ENCODE results near the gene CFAP52.

The CFAP52 gene

DNA sequence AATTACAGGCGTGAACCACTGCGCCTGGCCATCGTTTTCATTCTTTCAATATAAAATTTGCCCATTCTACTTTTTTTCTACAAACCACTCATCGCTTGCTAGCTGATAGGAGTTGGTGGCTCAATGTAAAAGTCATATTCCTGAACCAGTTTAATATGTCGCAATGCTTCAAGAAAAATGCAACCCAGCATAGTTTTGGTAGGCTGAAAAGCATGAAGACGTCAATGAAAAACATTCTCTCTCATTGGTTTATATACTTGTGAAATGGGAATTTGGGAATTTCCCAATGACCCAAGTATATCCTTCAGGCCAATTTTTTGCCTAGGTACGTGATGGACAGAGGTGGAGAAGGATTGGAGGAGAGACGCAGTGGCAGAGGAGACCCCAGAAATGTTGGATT is 95.8 kb downstream of the CFAP52 start:
- no peak for TF ChIP-seq TAF1 (IDR thresholded peaks at IDR 0.05; ENCODE audit: borderline replicate concordance, insufficient read depth, low read length)
- TF ChIP-seq SIN3A (IDR thresholded peaks at IDR 0.05; ENCODE audit: borderline replicate concordance, insufficient read depth, low read length), result no peak
- TF ChIP-seq REST (IDR thresholded peaks at IDR 0.05; ENCODE audit: insufficient read depth in 1 of 2, low read depth in 2 of 2, low read length in 2 of 2), result no peak
- no peak for TF ChIP-seq FOXP2 (optimal IDR thresholded peaks at IDR 0.05; ENCODE audit: borderline replicate concordance, extremely low read depth, extremely low read length, insufficient read depth)
- TF ChIP-seq POLR2AphosphoS5 (IDR thresholded peaks at IDR 0.05; ENCODE audit: low read depth, low read length), result no peak

GRCh38 chr17:9672691-9673090 is 96.2 kb downstream of the CFAP52 start:
- no peak for TF ChIP-seq POLR2AphosphoS5 (IDR thresholded peaks at IDR 0.05; ENCODE audit: low read depth, low read length)
- TF ChIP-seq REST (IDR thresholded peaks at IDR 0.05; ENCODE audit: insufficient read depth in 1 of 2, low read depth in 2 of 2, low read length in 2 of 2), result no peak
- TF ChIP-seq SIN3A (IDR thresholded peaks at IDR 0.05; ENCODE audit: borderline replicate concordance, insufficient read depth, low read length), result no peak
- TF ChIP-seq TAF1 (IDR thresholded peaks at IDR 0.05; ENCODE audit: borderline replicate concordance, insufficient read depth, low read length), result no peak
- TF ChIP-seq FOXP2 (optimal IDR thresholded peaks at IDR 0.05; ENCODE audit: borderline replicate concordance, extremely low read depth, extremely low read length, insufficient read depth), result no peak

GRCh38 chr17:9676084-9676483 is 99.6 kb downstream of the CFAP52 start:
- TF ChIP-seq REST (IDR thresholded peaks at IDR 0.05; ENCODE audit: insufficient read depth in 1 of 2, low read depth in 2 of 2, low read length in 2 of 2), result no peak
- no peak for TF ChIP-seq SIN3A (IDR thresholded peaks at IDR 0.05; ENCODE audit: borderline replicate concordance, insufficient read depth, low read length)
- TF ChIP-seq FOXP2 (optimal IDR thresholded peaks at IDR 0.05; ENCODE audit: borderline replicate concordance, extremely low read depth, extremely low read length, insufficient read depth), result no peak
- no peak for TF ChIP-seq TAF1 (IDR thresholded peaks at IDR 0.05; ENCODE audit: borderline replicate concordance, insufficient read depth, low read length)
- no peak for TF ChIP-seq POLR2AphosphoS5 (IDR thresholded peaks at IDR 0.05; ENCODE audit: low read depth, low read length)

DNA sequence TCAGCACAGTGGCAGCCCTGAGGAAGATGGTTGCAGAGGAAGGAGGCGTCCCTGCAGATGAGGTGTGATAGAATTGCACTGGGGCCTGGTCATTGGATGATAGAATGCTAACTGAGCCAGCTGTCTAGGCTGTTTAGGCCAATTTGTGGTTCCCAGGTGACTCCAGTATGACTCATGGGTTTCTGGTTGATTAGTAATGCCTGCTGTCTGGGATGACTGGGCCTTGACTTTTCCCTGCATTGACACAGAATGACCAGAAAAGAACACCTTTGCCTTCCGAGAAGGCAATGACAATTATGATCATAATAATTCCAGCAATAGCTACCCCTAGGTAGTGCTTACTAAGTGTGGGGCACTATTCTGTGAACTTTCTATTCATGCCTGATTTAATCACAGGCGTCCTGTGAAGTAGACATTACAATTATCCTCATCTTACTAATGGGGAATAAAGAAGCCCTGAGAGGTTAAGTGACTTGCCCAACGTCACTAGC is 100.4 kb downstream of the CFAP52 start:
- TF ChIP-seq TAF1 (IDR thresholded peaks at IDR 0.05; ENCODE audit: borderline replicate concordance, insufficient read depth, low read length) (no peak), POLR2AphosphoS5 (IDR thresholded peaks at IDR 0.05; ENCODE audit: low read depth, low read length) (no peak), SIN3A (IDR thresholded peaks at IDR 0.05; ENCODE audit: borderline replicate concordance, insufficient read depth, low read length) (no peak), FOXP2 (optimal IDR thresholded peaks at IDR 0.05; ENCODE audit: borderline replicate concordance, extremely low read depth, extremely low read length, insufficient read depth) (no peak), REST (IDR thresholded peaks at IDR 0.05; ENCODE audit: insufficient read depth in 1 of 2, low read depth in 2 of 2, low read length in 2 of 2) (no peak)

GRCh38 chr17:9677411-9677810 is 101.0 kb downstream of the CFAP52 start:
- no peak for TF ChIP-seq SIN3A (IDR thresholded peaks at IDR 0.05; ENCODE audit: borderline replicate concordance, insufficient read depth, low read length)
- no peak for TF ChIP-seq REST (IDR thresholded peaks at IDR 0.05; ENCODE audit: insufficient read depth in 1 of 2, low read depth in 2 of 2, low read length in 2 of 2)
- TF ChIP-seq POLR2AphosphoS5 (IDR thresholded peaks at IDR 0.05; ENCODE audit: low read depth, low read length), result no peak
- no peak for TF ChIP-seq FOXP2 (optimal IDR thresholded peaks at IDR 0.05; ENCODE audit: borderline replicate concordance, extremely low read depth, extremely low read length, insufficient read depth)
- no peak for TF ChIP-seq TAF1 (IDR thresholded peaks at IDR 0.05; ENCODE audit: borderline replicate concordance, insufficient read depth, low read length)

All from PFSK-1 (cell line).